ENCODE measurements around the gene UGT8. TPM values are rescaled to one million over a fixed set of nuclear protein-coding genes. Genes with fewer than 3 reads are reported as not detected.

Gene UGT8
- total and polyA plus RNA-seq, 2 of the 8 experiments (the other 6 are each of a cell fraction or from before 2014, with no cell fraction given), result 16.9 to 26.9 TPM

- Histone ChIP-seq H2BK15ac (ENCODE audit: low read length) (no peak overlapping the region), H3K18ac (ENCODE audit: extremely low read depth, low read length) (no peak overlapping the region; the same call in 1 of the 2 replicates), H3K36me3 (ENCODE audit: control insufficient read depth in 2 of 4, insufficient read depth in 4 of 4, low read length in 3 of 4) (no peaks in the 10 kb centered on the region), H3K56ac (replicated peaks; ENCODE audit: insufficient read length, low read depth, low read length) (no peak overlapping the region), H2BK5ac (ENCODE audit: low read depth, low read length) (peak overlapping the region; percentile 8; the same call in 1 of the 2 replicates), H3K4me1 (replicated peaks in 1 of 4; ENCODE audit: control insufficient read depth in 3 of 4, insufficient read depth in 4 of 4, low read length in 3 of 4) (peaks cover 0 to 3% (median 0%) of the 10 kb centered on the region in 4 experiments; a peak in 1 of 7 replicates), H3K4me3 (ENCODE audit: extremely low read depth in 1 of 4, insufficient read depth in 2 of 4, low read depth in 3 of 4, low read length in 4 of 4) (no peak overlapping the region), H2AK5ac (ENCODE audit: low read depth, low read length) (no peak overlapping the region), H3K4me2 (ENCODE audit: insufficient read depth in 1 of 2, low read depth in 2 of 2, low read length in 2 of 2) (no peak overlapping the region), H3K27ac (ENCODE audit: low read depth, low read length) (no peak overlapping the region), H3K23me2 (ENCODE audit: low read depth, low read length) (no peaks in the 10 kb centered on the region; the same call in 1 of the 2 replicates), H3K14ac (ENCODE audit: insufficient read length) (no peak overlapping the region), H3K9ac (replicated peaks in 1 of 4; ENCODE audit: extremely low read depth in 1 of 4, low read depth in 3 of 4, low read length in 3 of 4) (no peak overlapping the region), H4K91ac (replicated peaks; ENCODE audit: insufficient read length, low read length) (no peak overlapping the region), H2AFZ (ENCODE audit: low read length) (no peak overlapping the region), H4K5ac (ENCODE audit: insufficient read length, low read depth, low read length) (no peak overlapping the region), H3K79me1 (ENCODE audit: low read depth, low read length) (no peaks in the 10 kb centered on the region; the same call in 1 of the 2 replicates), H4K8ac (ENCODE audit: extremely low read depth, insufficient read depth, low read length) (no peak overlapping the region), H3K4ac (replicated peaks; ENCODE audit: insufficient read length, low read depth, low read length) (no peak overlapping the region), H2BK120ac (replicated peaks; ENCODE audit: low read depth, low read length) (no peak overlapping the region), H2BK20ac (ENCODE audit: low read length) (no peak overlapping the region), H3K79me2 (ENCODE audit: control insufficient read depth in 1 of 2, insufficient read depth in 2 of 2, low read length in 2 of 2) (peaks cover 6 to 73% of the 10 kb centered on the region in 2 experiments; a peak in 3 of 4 replicates), H3K27me3 (replicated peaks in 1 of 4; ENCODE audit: control insufficient read depth in 3 of 4, extremely low read depth in 1 of 4, insufficient read depth in 3 of 4, low read length in 3 of 4) (no peaks in the 10 kb centered on the region), H3K9me3 (ENCODE audit: insufficient read depth in 2 of 2, low read depth in 1 of 2, low read length in 1 of 2) (no peaks in the 10 kb centered on the region), H4K20me1 (replicated peaks in 1 of 2; ENCODE audit: control insufficient read depth in 1 of 2, insufficient read depth in 2 of 2, low read length in 2 of 2) (no peaks in the 10 kb centered on the region), H2BK12ac (ENCODE audit: low read depth, low read length) (no peak overlapping the region), H3K23ac (ENCODE audit: insufficient read length) (no peak overlapping the region)
- FAIRE-seq (no peak), DNase-seq (ENCODE audit: low read depth in 1 of 2, low spot score in 2 of 2) (no peak)
- ChIA-PET CTCF (ENCODE audit: partially characterized antibody) (interaction anchor here (0.6 to 1.5 kb wide), 3 partner anchors 112 to 738 kb away, joined by 3 read pairs; no protein-coding TSS in a partner anchor), POLR2A (ENCODE audit: partially characterized antibody) (interaction anchor here (0.7 to 2.0 kb wide), 3 partner anchors 9 to 113 kb away, joined by 4 to 8 read pairs (median 7); partner anchors contain the start of gene UGT8)
- no peak for TF ChIP-seq CTCF (IDR thresholded peaks at IDR 0.05; ENCODE audit: control extremely low read depth in 1 of 3, insufficient read depth in 1 of 3, low read depth in 1 of 3, low read length in 3 of 3)
- TF ChIP-seq SIN3A (conservative IDR thresholded peaks at IDR 0.05 in 1 of 2, IDR thresholded peaks at IDR 0.05 in 1 of 2; ENCODE audit: low read depth in 1 of 2, low read length in 2 of 2), result no peak
- TF ChIP-seq USF2 (IDR thresholded peaks at IDR 0.05; ENCODE audit: low read length), result no peak
- no peak for TF ChIP-seq NANOG (IDR thresholded peaks at IDR 0.05; ENCODE audit: insufficient read depth, low read depth, low read length, poor library complexity, severe bottlenecking)
- TF ChIP-seq GTF2F1 (IDR thresholded peaks at IDR 0.05; ENCODE audit: borderline replicate concordance, low read depth, low read length), result no peak
- no peak for TF ChIP-seq CREB1 (IDR thresholded peaks at IDR 0.05)
- TF ChIP-seq SIRT6 (IDR thresholded peaks at IDR 0.05; ENCODE audit: low read length), result no peak
- TF ChIP-seq YY1 (IDR thresholded peaks at IDR 0.05; ENCODE audit: low read depth, low read length), result no peak
- no peak for TF ChIP-seq TBP (IDR thresholded peaks at IDR 0.05; ENCODE audit: low read depth, low read length)
- no peak for TF ChIP-seq HDAC2 (IDR thresholded peaks at IDR 0.05; ENCODE audit: borderline replicate concordance in 1 of 2, low read depth in 2 of 2, low read length in 2 of 2)
- TF ChIP-seq BCL11A (IDR thresholded peaks at IDR 0.05; ENCODE audit: low read depth in 2 of 2, low read length in 2 of 2), result no peak
Measured at GRCh38 chr4:114607056-114607455, 8.4 kb downstream of the UGT8 start.

All from H1 (cell line).